GM18505 (cell line): Measurements from ENCODE around the gene HCK.

Experiments used
- ATAC-seq: cut with Tn5 transposase; IDR thresholded peaks from one replicate; pipeline ENCODE4 v1.9.1; 2021; ENCODE audit not compliant: unreplicated experiment
- POLR2A ChIP-seq: IDR thresholded peaks from 4 replicates; pipeline ENCODE4 v1.6.1; 2011; ENCODE audit warnings: borderline replicate concordance; ENCODE audit not compliant: insufficient read depth, insufficient read length; ENCODE audit errors: extremely low read depth

Gene HCK

DNA sequence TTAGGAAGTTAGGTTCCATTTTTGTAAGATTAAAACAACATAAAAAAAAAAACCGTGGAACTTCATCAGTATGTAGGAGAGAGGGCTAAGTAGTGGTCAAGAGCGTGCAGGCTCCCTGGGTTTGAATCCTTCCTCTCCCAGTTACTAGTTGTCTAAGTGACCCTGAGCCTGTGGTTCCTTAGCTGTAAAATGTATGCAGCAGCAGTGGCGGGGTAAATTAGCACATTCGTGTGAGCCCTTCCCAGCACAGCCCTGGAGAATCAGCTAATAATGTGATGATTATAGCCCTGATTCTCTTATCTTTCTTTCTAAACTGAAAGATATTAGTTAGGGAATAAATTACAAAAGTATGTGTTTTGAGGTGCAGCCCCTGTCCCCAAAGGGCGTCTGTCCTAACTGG, 90.0 kb downstream of the HCK start:
- no peak for TF ChIP-seq POLR2A
- ATAC-seq = no peak

DNA sequence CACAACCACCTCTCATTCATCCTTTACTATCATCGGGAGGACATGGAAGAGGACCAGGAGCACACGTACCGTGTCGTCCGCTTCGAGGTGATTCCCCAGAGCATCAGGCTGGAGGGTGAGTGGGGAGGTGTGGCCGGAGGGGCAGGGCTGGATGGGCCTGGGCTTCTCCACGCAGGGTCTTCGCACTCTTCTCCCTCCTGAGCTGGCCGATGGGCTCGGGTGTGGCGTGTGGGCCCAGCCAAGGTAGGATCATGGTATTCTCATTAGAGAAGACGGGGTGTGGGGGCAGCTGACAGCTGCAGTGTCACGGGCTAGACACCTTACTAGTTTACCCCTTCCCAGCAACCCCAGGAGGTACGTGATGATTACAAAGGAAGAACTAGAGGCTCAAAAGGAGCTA, 90.9 kb downstream of the HCK start:
- no peak for TF ChIP-seq POLR2A
- no peak for ATAC-seq

DNA sequence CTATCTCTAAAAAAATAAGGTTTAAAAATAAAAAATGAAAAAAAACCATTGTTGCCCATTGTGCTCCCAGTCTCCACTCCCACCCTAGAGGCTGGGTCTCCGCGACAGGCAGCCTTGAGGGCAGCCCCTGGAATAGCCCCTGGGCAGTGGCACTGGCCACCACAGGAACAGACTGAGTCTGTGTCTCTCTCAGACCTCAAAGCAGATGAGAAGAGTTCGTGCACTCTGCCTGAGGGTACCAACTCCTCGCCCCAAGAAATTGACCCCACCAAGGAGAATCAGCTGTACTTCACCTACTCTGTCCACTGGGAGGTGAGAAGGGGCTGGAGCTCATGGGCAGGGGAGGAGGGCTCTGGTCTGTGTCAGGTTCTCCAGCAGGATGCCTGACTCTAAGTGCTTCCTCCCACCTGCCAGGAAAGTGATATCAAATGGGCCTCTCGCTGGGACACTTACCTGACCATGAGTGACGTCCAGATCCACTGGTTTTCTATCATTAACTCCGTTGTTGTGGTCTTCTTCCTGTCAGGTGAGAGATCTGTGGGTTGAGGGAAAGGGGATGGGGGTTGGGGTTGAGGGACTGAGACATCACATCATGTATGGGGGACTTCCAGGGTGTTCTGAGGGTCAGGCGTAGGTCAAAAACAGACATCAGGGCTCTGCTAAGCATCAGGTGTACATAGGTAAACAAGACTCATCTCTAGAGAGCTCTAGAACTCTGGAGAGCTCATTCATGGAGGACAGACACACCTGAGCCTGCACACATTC, 93.0 kb downstream of the HCK start:
- no peak for TF ChIP-seq POLR2A
- no peak for ATAC-seq

DNA sequence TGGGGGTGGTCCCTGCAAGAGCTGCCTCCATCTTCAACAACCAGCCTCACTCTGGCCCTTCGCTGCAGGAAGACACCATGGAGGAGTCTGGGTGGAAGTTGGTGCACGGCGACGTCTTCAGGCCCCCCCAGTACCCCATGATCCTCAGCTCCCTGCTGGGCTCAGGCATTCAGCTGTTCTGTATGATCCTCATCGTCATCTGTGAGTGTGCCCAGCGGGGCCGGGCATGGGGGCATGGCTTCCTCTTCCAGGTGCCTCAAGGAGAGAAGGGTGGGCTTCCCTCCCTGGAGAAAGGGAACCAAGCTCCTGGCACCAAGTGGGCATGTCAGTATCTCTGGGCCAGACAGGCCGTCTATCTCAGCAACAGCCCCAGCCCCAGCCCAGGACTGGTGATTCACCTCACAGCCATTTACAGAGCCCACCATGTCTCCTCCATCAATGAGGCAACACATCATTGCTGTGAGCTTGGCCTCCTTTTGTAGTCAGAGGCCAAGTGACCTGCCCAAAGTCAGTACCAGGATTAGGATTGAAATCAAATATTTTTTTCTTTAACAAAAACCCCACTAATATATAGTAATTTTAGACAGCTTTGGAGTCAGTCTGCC, 97.6 kb downstream of the HCK start:
- no peak for TF ChIP-seq POLR2A
- no peak for ATAC-seq

DNA sequence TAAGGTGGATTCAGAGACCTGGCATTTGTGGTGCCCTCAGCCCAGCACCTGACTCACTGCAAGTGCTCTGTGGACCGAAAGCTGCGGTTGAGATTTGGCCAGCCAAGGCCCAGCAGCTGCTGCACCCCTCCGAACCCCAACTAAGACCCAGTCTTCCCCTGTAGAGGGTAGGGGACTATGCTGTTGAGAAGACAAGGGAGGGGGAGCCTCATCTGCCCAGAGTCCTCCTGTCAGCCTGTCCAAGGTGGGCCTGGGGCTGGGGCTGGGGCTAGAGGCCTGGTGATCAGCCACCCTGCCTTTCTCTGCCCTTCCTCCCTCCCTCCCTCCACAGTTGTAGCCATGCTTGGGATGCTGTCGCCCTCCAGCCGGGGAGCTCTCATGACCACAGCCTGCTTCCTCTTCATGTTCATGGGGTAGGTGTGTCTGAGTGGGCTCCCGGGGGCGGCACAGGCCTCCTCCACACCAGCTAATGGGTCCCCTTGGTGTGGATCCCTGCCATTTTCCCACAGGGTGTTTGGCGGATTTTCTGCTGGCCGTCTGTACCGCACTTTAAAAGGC, 98.3 kb downstream of the HCK start:
- TF ChIP-seq POLR2A = no peak
- no peak for ATAC-seq
